T-helper 22 cell (primary cell): ENCODE results near the gene NRM.
"Not testable (repeated sequence)": the region's sequence is repeated elsewhere in the genome, so short reads cannot be mapped to it uniquely, and the experiment has no call there.

Source experiments
- DNase-seq: peaks from one replicate; pipeline ENCODE4 v3.0.0-alpha.2; 2020; ENCODE audit warnings: low read depth

Gene NRM

GRCh38 chr6:30664994-30665767 lies 25.6 kb downstream of the NRM start:
- no peak for DNase-seq

GRCh38 chr6:30657922-30658321 lies 32.9 kb downstream of the NRM start:
- not testable (repeated sequence) for DNase-seq

- no peak for DNase-seq
Observed at GRCh38 chr6:30657454-30657853, 33.3 kb downstream of the NRM start.

- no peak for DNase-seq
Observed at GRCh38 chr6:30656513-30656912, 34.3 kb downstream of the NRM start.

- DNase-seq = no peak
Observed at GRCh38 chr6:30655743-30656094, 35.1 kb downstream of the NRM start.

GRCh38 chr6:30654798-30655742 lies 35.7 kb downstream of the NRM start:
- no peak for DNase-seq

- no peak for DNase-seq
Observed at GRCh38 chr6:30651143-30651542, 39.6 kb downstream of the NRM start.

- peak; percentile 54 for DNase-seq
Observed at GRCh38 chr6:30647242-30648116, 43.3 kb downstream of the NRM start.

- peak; percentile 90 for DNase-seq
Observed at GRCh38 chr6:30646450-30647241, 44.1 kb downstream of the NRM start, which contains the start of gene C6orf136. C6orf136 (plus strand) TSS chr6:30647133; CDS start chr6:30647232, 99 bp downstream.

- DNase-seq = no peak
Observed at GRCh38 chr6:30645989-30646388, 44.8 kb downstream of the NRM start.

- DNase-seq = no peak
Observed at GRCh38 chr6:30644769-30645168, 46.0 kb downstream of the NRM start.

- no peak for DNase-seq
Observed at GRCh38 chr6:30643656-30644055, 47.1 kb downstream of the NRM start.

- DNase-seq = no peak
Observed at GRCh38 chr6:30641048-30641447, 49.7 kb downstream of the NRM start.

- no peak for DNase-seq
Observed at GRCh38 chr6:30640481-30640880, 50.3 kb downstream of the NRM start.
